HT-29 (cell line): ENCODE data around the gene FSD2. TPM values are rescaled to one million over a fixed set of nuclear protein-coding genes. Genes with fewer than 3 reads are reported as not detected.
"Not testable (repeated sequence)": the region's sequence is repeated elsewhere in the genome, so short reads cannot be mapped to it uniquely, and the experiment has no call there.

Source experiments
- DNase-seq: peaks from one replicate; pipeline ENCODE4 v3.0.0-alpha.2; 2015; ENCODE audit warnings: low spot score
- total RNA-seq: library from RNA; depleted of rRNA; stranded (reverse); fragments of >200 nt; shearing (Covaris generic); gene quantifications from 2 replicates; pipeline ENCODE4 v1.2.3, GENCODE V29; 2014

FSD2 gene
- total RNA-seq, 1 experiment from 2014 or later = not detected

DNA sequence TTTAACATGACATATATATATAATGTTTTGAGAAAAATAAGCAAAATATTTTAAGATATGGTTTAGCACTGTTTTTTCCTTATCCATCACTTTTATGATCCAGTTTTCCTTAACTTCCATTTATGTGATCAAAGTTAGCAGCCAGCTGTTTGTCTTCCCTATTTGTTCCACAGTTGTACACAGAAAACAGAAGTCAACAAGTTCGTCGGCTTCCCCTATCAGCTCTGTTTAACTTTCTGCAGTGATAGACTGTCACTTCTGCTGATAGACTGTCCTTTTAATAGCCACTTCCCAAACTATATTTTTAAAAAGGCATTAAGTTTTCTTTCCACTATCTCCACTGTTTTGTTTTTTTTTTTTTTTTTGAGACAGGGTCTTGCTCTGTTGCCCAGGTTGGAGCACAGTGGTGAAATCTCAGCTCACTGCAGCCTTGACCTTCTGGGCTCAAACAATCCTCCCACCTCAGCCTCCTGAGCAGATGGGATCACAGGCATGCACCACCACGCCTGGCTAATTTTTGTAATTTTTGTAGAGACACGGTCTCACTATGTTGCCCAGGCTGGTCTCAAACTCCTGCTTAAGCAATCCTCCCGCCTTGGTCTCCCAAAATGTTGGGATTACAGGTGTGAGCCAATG is 7.2 kb downstream of the FSD2 start:
- no peak for DNase-seq

DNA sequence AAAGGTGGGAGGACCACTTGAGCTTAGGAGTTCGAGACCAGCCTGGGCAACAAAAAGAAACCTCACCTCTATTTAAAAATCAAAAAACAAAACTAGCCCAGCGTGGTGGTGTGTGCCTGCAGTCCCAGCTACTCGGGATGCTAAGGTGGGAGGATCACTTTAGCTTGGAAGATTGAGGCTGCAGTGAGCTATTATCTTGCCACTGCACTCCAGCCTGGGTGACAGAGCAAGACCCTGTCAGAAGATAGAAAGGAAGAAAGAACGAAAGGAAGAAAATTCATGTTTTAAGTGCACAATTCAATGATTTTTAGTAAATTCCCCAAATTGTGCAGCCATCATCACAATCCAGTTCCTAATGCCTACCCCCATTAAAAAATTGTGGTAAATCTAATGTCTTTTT is 7.8 kb downstream of the FSD2 start:
- no peak for DNase-seq

DNA sequence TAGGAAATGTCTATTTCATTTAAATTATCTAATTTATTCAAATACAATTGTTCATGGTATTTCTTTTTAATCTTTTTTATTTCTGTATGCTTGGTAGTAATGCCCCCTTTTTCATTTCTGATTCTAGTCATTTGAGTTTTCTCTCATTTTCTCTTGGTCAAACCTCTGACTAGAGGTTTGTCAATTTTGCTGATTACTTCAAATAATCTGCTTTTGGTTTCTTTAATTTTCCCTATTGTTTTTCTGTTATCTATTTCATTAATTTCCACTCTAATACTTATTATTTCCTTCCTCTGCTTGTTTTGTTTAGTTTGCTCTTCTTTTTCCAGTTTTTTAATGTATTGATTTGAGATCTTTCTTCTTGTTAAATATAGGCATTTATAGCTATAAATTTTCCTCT is 12.1 kb downstream of the FSD2 start:
- DNase-seq = no peak

DNA sequence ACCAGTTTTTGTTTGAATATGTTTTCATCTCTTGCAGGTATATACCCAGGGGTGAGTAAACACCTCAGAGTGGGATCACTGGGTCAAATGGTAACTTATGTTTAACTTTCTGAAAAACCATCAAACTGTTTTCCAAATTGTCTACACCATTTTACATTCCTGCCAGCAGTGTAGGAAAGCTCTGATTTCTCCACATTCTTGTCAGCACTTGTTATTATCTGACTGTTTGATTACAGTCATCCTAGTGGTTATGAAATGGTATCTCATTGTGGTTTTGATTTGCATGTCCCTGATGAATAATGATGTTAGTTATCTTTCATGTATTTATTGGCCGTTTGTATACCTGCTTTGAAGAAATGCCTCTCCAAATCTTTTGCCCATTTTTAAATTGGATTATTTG is 13.8 kb downstream of the FSD2 start:
- DNase-seq = no peak

DNA sequence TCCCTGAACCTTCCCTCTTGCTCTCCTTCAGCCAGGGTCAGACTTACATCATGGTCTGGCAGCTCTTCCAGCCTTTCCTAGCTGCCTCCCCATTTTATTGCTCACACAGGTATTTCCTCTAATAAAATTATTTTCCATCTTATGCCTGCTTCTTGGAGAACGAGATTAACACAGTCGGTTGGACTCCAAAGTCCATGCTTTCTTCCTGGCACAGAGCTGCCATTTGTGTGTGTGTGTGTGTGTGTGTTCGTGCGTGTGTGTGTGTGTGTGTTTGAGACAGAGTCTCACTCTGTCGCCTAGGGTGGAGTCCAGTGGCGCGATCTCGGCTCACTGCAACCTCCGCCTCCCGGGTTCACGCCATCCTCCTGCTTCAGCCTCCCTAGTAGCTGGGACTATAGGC is 15.5 kb downstream of the FSD2 start:
- peak; percentile 9 for DNase-seq

DNA sequence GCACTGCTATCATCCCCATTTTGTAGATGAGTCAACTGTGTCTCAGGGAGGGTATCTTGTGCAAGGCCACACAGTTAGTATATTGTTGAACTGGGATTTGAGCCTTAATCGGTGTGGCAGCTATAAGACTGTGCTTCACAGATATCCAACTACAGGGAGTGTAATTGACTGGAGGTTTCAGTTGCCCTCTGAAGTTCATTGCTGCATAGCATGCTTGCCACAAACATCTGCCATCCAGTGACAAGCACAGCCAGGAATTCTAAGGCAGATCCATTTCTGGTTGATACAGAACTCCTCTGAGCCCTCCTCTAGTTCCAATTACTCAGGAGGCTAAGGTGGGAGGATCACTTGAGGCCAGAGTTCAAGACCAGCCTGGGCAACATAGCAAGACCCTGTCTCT is 16.4 kb downstream of the FSD2 start:
- DNase-seq = no peak

DNA sequence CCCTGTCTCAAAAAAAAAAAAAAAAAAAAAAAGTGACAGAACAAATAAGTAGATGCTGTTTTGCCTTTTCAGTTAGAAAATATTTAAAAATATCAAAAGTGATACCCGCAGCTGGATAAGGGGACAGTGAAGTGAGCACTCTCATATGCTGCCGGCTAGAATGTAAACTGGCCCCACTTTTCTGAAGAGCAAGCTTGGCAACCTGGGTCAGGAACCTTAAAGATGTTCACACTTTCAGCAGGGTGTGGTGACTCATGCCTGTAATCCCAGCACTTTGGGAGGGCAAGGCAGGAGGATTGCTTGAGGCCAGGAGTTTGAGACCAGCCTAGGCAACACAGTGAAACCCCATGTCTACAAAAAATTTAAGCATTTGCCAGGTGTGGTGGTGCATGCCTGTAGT is 17.4 kb downstream of the FSD2 start:
- DNase-seq = no peak

DNA sequence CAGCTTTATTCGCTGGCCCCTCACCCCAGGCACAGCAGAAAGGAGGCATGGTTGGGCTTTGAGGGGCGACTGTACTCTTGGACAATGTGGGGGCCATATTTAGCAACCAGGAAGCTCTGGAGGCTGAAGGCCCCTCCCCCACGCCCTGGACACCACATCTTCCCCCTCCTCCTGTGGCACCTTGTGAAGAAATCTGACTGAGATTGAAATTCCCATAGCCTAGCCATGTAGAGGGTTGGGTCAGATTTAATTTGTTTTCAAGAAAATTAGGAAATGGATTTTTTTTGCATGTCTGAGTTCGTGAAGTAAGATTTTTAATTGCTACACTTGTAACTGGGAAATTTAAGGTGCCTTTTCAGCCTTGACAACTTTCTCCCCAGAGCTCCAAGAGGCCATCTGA is 24.5 kb downstream of the FSD2 start:
- no peak for DNase-seq

DNA sequence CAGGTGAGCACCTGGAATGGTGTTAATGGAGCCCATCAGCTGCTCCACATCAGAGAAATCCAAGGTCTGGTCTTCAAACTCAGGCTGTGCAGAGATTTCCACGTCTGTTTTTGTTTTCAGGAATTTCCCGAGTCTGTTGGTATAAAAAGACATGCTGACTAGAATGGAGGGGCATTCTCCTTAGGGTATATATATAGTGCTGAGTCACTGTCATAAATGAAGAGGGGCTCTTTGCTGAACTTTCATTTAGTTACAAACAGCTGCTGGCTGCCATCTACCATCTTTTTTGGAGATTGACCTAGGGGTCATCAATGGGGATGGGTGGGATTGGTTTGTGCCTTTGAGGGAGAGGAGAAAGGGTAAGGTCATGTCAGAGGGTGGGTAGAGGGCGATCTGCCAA is 27.1 kb downstream of the FSD2 start:
- DNase-seq = no peak

DNA sequence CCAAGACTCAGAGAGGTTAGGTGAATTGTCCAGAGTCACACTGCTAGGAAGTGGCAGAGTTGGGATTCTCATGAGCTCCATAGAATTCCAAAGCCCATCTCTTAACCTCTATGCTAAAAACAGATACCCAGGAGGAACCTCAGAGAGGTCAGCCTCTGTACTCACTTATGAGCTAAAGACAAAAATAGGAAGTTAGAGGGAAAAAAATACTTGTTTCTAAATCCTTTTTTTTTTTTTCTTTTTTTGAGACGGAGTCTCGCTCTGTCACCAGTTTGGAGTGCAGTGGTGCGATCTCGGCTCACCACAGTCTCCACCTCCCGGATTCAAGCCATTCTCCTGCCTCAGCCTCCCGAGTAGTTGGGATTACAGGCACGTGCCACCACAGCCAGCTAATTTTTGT is 31.4 kb downstream of the FSD2 start:
- no peak for DNase-seq

DNA sequence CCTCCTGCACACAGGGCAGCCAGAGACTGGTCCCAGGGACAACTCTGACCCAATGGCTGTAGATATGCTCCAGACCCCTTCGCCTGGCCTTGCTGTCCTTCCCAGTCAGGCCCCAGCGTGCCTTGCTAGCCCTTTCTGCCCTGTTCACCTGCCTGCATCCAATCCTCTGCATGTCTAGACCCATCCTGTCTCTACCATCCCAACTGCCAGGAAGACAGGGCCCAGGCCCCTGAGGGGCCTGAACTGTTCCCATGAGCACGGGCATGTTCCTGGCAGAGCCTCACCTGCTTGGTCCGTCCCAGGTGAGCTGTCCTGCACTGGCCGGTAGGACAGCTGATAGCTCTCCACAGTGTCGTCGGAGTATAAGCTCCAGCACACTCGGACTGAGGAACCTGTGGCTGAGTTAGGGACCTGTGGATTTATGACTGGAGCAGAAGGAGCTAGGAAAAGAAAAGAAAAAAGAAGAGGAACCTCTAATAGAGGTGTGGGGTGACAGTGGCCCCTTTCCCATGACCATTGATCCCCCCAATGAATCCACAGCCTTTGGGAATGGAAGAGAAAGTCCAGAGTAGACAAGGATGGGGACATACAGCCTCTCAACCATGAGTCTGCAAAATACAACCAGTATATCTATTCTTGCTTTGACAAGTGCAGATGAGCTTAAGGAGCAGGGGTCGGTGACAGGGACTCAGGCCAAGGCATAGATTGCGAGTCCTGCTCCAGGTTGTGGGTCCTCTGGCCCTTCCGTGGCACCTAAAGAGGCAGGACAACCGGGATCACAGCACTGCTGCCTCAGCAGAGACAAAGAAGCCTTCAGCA is 33.9 kb downstream of the FSD2 start:
- DNase-seq = no peak

DNA sequence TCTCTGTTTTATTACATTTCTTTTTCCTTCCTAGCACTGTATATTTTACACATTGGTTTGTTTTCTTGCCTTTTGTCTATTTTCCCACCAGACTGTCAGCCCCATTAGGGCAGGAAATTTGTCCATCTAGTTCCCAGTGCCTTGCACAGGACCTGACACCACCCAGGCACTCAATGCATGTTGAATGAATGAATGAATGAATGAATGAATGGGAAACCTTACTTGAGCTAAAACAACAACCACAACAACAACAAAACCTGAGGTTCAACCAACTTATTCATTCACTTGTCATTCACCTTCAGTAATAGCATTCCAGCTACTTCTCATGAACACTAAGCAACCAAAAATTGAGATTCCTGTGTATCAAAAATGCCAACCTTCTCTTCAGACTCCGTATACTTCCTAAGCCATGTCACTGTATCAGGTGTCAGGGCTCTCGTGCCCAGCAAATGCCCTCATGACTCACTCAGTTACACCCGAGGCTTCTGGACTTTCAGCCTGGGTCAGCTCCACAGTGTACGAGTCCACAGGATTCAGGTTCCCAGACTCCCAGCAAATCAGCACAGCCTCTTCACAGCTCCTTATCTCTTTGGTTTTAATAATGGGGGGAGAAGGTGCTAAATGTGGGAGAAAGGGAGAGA is 37.3 kb downstream of the FSD2 start:
- peak; percentile 10 for DNase-seq

DNA sequence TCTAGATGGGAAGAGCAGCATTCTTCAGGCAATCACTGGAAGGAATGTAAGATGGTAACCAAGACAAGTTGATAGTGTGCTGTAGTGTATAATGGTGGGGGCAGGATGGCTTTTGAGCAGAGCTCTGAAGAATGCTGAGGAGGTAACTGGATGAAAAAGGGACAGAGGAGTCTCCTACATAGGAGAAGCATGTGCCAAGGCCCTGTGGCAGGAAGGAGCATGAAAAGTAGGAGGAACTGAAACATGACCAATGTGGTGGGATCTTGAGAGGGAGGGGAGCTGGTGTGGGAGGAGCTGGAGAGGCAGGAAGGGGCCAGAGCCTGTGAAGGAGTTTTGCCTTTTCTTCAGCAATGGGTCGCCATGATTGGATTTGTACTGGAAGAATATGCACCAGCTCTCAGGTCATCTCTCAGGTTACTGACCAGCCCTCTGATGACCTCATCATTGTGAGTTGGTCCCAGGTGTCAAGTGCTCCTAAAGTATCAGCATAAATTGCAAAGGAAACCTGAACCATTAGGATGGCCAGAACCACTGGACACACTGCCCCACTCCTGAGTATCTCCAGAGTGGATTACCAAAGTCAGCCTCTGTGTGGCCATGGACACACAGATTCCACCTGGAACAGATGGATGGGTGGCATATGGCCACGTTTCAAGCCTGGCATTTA is 38.6 kb downstream of the FSD2 start:
- no peak for DNase-seq

DNA sequence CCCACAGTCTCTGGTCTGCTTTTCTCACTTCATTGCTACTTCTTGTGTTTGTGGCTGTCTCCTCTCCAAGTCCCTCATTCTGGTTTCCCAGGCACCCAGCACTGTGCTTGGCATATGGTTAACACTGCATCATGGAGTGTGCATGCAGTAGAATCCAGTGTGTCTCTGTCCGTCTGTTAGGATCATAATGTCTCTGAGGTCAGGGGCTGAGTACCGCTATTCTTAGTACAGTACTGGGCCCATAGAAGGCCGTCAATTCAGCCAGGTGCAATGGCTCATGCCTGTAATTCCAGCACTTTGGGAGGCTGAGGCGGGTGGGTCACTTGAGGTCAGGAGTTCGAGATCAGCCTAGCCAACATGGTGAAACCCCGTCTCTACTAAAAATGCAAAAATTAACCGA is 39.7 kb downstream of the FSD2 start:
- not testable (repeated sequence) for DNase-seq

DNA sequence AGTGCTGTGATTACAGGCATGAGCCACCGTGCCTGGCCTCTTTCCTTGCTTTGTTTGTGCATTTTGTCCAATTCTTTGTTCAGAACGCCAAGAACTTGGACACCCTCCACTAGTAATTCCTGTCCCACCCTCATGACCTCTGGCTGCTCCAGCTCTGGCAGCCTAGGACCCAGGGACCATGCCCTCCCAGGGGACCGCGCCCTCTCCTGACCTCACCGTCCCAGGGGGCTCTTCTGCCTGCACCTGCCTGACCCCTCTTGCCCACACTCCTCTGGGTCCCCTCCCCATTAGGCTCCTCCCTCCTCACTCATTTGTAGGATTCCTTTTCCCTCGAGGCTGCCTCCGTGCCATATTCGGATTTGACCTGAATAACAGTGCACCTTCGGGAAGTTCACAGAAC is 41.1 kb downstream of the FSD2 start:
- no peak for DNase-seq

DNA sequence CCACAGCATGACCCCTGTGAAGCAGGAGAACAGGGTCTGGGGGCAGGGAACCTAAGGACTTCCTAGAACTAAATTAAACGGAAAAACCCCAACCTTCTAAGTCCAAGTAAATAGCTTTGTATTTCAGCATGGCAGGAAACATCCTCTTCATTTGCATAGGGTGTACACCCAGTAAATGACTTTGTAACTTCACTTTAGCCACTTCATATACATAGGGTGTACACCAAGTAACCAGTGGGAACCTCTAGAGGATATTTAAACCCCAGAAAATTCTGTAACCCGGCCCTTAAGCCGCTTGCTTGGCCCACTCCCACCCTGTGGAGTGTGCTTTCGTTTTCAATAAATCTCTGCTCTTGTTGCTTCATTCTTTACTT is 41.8 kb downstream of the FSD2 start:
- DNase-seq = no peak

DNA sequence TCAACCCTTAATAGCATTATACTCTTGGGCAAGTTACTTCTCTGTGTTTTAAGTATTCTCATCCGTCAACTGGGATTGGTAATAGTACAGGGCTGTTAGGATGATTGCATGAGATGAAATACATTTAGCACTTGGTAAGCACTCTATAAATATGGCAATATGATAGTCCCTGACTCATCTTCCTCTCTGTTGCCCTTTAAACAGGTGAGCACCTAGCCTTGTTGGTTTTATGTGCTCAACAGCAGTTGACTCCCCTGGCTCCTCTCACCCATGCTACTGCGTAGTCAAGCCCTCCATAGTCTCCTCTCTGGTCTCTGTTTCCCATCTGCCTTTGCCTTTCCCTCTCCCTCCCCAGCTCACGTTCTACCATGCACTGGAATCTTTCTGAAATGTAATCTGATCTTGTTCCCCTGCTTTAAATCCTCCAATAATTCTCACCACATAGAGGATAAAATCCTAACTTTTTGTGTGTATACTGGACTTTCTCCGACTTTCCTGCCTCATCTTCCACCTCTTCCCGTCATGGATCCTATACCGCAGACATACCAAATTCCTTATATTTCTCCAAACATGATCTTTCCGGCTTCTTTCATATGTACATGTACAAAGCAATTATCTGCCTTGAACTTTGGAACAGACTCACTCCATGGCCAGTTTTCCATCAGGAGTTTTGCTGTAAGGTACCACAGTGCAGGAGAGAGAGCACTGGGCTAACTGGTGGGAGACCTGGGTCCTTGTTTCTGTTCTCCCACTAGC is 42.3 kb downstream of the FSD2 start:
- DNase-seq = no peak

DNA sequence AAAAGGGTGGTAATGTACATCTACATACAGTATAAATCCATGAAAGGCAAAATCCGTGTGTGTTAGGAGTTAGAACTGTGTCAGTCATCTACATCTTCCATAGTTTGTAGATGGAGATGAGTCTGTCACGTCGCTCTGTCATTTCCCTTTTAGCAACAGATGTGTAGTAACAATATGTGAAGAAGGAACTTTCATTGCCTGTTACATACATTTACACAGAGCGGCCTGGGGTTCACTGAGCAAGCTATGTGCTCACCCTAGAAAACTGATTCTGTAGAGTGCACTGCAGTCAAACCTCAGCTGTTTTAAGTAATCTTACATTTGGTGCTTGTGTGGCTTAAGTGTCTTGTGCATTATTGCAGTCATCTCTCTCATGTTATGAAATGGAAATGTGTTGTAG is 54.6 kb downstream of the FSD2 start:
- DNase-seq = no peak

DNA sequence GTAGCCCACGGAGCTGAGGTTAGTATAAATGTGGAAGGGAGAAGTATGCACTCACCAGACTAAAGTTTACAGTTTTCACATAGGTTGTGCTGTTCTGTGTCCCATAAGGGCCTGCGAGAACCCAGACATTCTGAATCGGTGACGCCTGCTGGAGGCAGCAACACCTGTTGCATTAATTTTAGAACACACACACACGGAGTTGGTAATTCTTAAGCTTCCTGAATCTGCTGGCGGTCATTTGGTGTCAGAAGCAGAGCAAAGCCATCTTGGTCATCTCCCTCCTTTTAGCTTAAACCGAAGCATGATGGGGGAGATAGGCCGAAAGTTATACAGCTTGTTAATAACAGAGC is 55.1 kb downstream of the FSD2 start:
- DNase-seq = no peak

DNA sequence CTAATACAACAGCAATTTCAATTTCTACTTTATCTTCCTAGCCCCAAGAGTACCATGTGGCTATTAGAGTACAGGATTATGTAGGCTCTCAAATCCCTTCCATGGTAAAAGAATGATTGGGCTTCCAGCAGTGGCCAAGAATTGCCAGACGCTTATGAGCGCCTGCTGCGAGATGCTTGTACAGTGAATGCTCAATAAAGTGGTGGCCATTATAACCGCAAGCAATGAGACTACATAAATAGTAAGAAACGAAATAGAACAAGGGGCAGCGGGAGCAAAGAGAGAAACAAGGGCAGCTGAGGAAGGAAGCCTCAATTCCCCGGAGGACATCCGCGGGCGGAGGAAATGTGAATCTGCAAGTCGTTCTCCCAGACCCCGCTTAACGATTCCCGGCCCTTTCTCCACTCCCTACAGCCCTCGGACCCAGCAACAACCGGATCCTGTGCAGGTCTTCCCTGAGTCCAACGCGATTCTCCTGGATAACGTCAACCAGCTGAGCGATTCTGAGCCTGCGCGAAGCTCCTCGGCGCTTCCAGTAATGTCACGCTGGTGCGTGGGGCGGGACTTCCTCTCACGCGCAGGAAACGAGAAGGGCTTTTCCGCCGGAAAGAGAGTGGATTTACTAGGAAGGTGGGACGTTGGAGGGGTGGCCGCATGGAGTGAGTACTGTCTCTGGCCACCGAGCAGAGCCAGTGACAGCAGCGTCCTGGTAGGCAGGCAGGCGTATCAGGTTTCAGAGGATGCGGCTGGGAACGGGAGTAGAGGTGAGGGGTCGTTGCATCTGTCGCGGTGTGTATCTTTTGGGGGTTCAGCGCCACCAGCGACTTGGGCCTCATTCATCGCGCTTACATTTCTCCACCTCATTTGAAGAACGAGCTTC is 55.7 kb downstream of the FSD2 start:
- peak; percentile 96 for DNase-seq

DNA sequence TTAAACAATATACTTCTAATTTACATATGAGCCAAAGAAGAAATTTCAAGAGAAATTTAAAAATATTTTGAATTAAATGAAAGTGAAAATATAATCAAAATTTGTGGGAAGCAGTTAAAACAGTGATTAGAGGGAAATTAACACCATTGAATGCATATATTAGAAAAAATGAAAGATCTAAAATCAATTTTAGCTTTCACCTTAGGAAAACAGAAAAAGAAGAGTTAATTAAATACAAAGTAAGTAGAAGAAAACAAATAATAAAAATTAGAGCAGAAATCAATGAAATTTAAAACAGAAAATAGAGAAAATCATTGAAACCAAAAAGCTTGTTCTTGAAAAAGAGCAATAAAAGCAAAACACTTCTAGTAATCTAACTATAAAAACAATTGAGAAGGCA is 57.6 kb downstream of the FSD2 start:
- DNase-seq = no peak
